Calu3 (cell line): ENCODE results near the gene GATAD2A. TPM values are rescaled to one million over a fixed set of nuclear protein-coding genes. Genes with fewer than 3 reads are reported as not detected.
A peak's percentile ranks its signal among the peaks of the same experiment; 100 is the strongest.

Source experiments
- BruUV-seq: library from RNA; stranded (reverse); fragments of 400-500 nt; replicated peaks from 2 replicates; lab custom pipeline; 2021; lab: Mats Ljungman, UMichigan
- CTCF ChIA-PET: fragments of 300-600 bp; sonication (Branson Sonifier 250); formaldehyde crosslinking; loops from one replicate; lab custom pipeline; 2022; ENCODE audit warnings: antibody characterized with exemption; lab: Charles Lee
- DNase-seq: peaks from one replicate; pipeline ENCODE4 v3.0.0; 2022
- H3K27ac Mint-ChIP-seq: one replicate; pipeline ENCODE4 v1.8.0; 2022; ENCODE audit warnings: mixed read lengths; ENCODE audit not compliant: unreplicated experiment
- H3K27me3 Mint-ChIP-seq: one replicate; pipeline ENCODE4 v1.8.0; 2022; ENCODE audit warnings: mixed read lengths; ENCODE audit not compliant: unreplicated experiment
- H3K36me3 Mint-ChIP-seq: one replicate; pipeline ENCODE4 v1.8.0; 2022; ENCODE audit warnings: mild to moderate bottlenecking, moderate library complexity, mixed read lengths; ENCODE audit not compliant: insufficient read depth, unreplicated experiment
- H3K4me1 Mint-ChIP-seq: one replicate; pipeline ENCODE4 v1.8.0; 2022; ENCODE audit warnings: mild to moderate bottlenecking, low read depth, mixed read lengths; ENCODE audit not compliant: unreplicated experiment
- H3K4me3 Mint-ChIP-seq: one replicate; pipeline ENCODE4 v1.8.0; 2022; ENCODE audit warnings: mild to moderate bottlenecking, low read depth, moderate library complexity, mixed read lengths; ENCODE audit not compliant: unreplicated experiment
- H3K9me3 Mint-ChIP-seq: one replicate; pipeline ENCODE4 v1.8.0; 2022; ENCODE audit warnings: low read depth, mixed read lengths; ENCODE audit not compliant: unreplicated experiment
- intact Hi-C: fragments of 100-400 bp; cut with micrococcal nuclease; formaldehyde crosslinking; loops from one replicate; pipeline ENCODE4 v1.10.0; 2022; ENCODE audit not compliant: unreplicated experiment
- total RNA-seq: library from RNA; stranded (reverse); gene quantifications from 2 replicates; pipeline ENCODE4 v1.2.3, GENCODE V29; 2022
- TF ChIP-seq, protein P1 (sequence below): fragments of 200-600 bp; IDR thresholded peaks from one replicate; pipeline ENCODE4 v1.8.0; 2022; ENCODE audit warnings: antibody characterized with exemption; ENCODE audit not compliant: unreplicated experiment

Gene GATAD2A
- total RNA-seq, 1 experiment from 2014 or later: 79.8 TPM

DNA sequence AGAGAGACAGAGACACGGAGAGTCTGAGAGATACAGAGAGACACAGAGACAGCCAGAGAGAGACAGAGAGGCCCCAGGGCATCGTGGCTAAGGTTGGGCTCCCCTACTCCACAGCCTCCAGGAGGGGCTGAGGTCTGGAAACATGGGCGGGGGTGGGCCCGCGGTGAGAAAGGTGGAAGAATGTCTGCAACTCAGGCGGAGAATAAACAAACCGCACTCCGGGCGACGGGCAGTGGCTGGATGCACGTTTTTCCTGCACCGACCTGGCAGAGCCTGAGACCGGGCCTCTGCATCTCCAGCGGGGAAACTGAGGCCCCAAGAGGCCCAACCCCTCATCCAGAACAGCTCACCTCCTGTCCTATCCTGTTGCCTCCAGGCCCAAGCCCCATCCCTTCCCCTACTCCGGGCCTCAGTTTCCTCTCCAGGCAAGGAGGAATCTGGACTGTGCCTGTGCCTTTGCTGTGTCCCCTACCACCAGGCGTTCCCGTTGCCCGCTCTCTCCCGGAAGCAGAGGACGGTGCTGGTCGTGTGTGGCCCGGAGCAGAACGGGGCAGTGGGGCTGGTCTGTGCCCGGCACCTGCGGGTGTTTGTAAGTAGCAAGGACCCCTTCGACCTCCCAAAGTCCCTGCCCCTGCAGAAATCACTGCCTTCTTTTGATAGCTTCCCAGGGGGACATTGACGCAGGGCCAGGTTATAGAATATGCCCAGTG lies 129.2 kb downstream of the GATAD2A start:
- peaks cover 25% of the 10 kb centered on the region for H3K36me3 Mint-ChIP-seq
- peak overlapping the region; percentile 13 for H3K27ac Mint-ChIP-seq
- DNase-seq: no peak
- H3K4me1 Mint-ChIP-seq: peaks cover 10% of the 10 kb centered on the region
- TF ChIP-seq, protein P1, sequence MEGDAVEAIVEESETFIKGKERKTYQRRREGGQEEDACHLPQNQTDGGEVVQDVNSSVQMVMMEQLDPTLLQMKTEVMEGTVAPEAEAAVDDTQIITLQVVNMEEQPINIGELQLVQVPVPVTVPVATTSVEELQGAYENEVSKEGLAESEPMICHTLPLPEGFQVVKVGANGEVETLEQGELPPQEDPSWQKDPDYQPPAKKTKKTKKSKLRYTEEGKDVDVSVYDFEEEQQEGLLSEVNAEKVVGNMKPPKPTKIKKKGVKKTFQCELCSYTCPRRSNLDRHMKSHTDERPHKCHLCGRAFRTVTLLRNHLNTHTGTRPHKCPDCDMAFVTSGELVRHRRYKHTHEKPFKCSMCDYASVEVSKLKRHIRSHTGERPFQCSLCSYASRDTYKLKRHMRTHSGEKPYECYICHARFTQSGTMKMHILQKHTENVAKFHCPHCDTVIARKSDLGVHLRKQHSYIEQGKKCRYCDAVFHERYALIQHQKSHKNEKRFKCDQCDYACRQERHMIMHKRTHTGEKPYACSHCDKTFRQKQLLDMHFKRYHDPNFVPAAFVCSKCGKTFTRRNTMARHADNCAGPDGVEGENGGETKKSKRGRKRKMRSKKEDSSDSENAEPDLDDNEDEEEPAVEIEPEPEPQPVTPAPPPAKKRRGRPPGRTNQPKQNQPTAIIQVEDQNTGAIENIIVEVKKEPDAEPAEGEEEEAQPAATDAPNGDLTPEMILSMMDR: no peak
- BruUV-seq: no TSS peak
- H3K9me3 Mint-ChIP-seq: peaks cover 5% of the 10 kb centered on the region
- CTCF ChIA-PET: no interaction called here
- peaks cover 12% of the 10 kb centered on the region for H3K27me3 Mint-ChIP-seq
- no peak overlapping the region for H3K4me3 Mint-ChIP-seq
- intact Hi-C loops: loop anchor here (10.0 kb wide), 1 partner anchor 420 kb away; no protein-coding TSS in a partner anchor

DNA sequence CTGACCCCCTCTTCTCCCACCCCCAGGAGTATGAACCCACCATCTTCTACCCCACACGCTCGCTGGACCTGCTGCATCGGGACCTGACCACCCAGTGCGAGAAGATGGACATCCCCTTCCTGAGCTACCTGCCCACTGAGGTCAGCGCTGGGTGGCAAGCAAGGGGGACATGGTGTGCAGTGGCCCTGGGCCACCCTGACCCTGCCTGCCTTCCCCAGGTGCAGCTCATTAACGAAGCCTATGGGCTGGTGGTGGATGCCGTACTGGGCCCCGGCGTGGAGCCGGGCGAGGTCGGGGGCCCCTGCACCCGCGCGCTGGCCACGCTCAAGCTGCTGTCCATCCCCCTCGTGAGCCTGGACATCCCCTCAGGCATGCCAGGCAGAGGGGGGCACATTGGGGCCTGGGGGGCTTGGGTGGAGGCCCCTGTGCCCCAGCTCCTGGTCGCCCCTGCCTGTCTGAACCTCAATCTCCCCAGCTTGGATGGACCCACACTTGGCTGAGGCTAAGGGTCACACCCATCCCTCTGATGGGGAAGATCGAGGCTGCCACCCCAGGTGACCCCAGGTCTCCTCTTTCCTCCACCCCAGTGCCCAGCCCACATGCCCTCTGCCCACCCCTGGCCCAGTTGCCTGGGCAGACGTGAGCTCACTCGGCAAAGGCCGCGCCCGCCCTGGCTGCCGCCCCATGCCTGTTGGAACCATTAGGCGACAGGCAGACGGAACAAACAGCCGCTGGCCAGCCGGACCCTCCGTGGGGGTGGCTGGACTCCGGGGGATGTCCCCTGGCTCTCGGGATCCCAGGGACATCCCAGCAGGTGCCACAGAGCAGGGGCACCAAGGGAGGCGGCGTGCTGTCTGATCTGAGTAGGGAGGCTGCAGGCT lies 130.1 kb downstream of the GATAD2A start:
- Mint-ChIP-seq H3K27me3 (peaks cover 12% of the 10 kb centered on the region), H3K4me1 (peaks cover 10% of the 10 kb centered on the region), H3K4me3 (no peak overlapping the region), H3K9me3 (peaks cover 5% of the 10 kb centered on the region), H3K36me3 (peaks cover 22% of the 10 kb centered on the region), H3K27ac (no peak overlapping the region)
- TF ChIP-seq, protein P1: no peak
- BruUV-seq: no TSS peak
- CTCF ChIA-PET: no interaction called here
- intact Hi-C loops: loop anchor here (10.0 kb wide), 1 partner anchor 419 kb away; no protein-coding TSS in a partner anchor
- no peak for DNase-seq

DNA sequence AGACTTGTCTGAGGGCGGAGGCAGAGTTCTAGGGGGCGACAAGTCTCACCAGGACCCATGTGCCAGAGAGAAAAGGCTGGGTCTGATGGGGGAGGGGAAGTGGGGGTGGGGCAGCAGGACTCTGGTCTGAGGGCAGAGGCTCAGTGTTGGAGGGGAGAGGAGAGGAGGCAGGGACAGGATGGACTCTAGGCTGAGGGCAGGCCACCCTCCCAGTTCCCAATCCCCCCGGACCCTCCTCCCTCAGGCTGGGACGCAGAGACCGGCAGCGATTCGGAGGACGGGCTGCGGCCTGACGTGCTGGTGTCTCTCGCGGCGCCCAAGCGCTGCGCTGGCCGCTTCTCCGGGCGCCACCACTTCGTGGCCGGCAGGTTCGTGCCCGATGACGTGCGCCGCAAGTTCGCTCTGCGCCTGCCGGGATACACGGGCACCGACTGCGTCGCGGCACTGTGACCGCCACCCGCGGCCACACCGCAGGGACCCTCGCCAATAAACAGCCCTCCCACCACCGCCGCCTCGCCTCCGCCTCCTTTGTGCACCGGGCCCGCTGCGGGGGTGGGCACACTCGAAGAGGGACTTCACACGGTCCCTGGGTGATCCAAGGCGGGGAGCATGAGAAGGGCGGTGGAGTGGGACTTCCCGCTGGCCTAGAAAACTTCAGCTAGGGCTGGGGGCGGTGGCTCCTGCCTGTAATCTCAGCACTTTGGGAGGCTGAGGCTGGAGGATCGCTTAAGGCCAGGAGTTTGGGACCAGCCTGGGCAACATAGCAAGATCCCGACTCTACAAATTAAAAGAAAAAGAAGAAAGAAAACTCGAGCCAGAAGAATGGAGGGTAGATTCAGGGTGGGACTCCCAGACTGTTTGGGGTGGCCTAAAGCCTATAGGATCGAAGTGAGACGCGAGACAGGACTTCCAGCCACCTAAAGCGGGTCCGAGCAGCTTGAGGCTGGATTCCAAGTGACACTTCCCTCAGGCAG lies 131.9 kb downstream of the GATAD2A start:
- Mint-ChIP-seq H3K27me3 (peaks cover 12% of the 10 kb centered on the region), H3K36me3 (peaks cover 11% of the 10 kb centered on the region), H3K9me3 (peaks cover 5% of the 10 kb centered on the region), H3K4me1 (peaks cover 10% of the 10 kb centered on the region), H3K4me3 (peak overlapping the region; percentile 56), H3K27ac (no peak overlapping the region)
- CTCF ChIA-PET: interaction anchor here (0.7 kb wide), 1 partner anchor 11 kb away, joined by 12 read pairs; no protein-coding TSS in a partner anchor
- BruUV-seq: no TSS peak
- TF ChIP-seq, protein P1: no peak
- DNase-seq: no peak
- intact Hi-C loops: loop anchor here (10.0 kb wide), 1 partner anchor 417 kb away; no protein-coding TSS in a partner anchor
